GM18508 (cell line): ENCODE results near the gene KLK8.
"Not testable (repeated sequence)": the region's sequence is repeated elsewhere in the genome, so short reads cannot be mapped to it uniquely, and the experiment has no call there.

ENCODE experiments used
- ATAC-seq: cut with Tn5 transposase; IDR thresholded peaks from one replicate; pipeline ENCODE4 v1.9.1; 2021; ENCODE audit warnings: moderate number of reproducible peaks; ENCODE audit not compliant: insufficient read depth, unreplicated experiment

KLK8 gene

GRCh38 chr19:50984416-50984815, 17.0 kb downstream of the KLK8 start:
- ATAC-seq, result not testable (repeated sequence)

GRCh38 chr19:50983625-50984292, 17.6 kb downstream of the KLK8 start, which contains the start of gene KLK7:
Gene KLK7, minus strand, starts transcription at chr19:50983917. Its CDS starts 1,518 bp downstream, at chr19:50982399.
- ATAC-seq, result no peak

- ATAC-seq, result no peak
Measured at GRCh38 chr19:50982186-50982585, 19.2 kb downstream of the KLK8 start.

GRCh38 chr19:50981587-50982146, 19.7 kb downstream of the KLK8 start:
- no peak for ATAC-seq

- ATAC-seq, result no peak
Measured at GRCh38 chr19:50980208-50980607, 21.2 kb downstream of the KLK8 start.

- ATAC-seq, result no peak
Measured at GRCh38 chr19:50979758-50980157, 21.6 kb downstream of the KLK8 start.

- ATAC-seq, result no peak
Measured at GRCh38 chr19:50978772-50979390, 22.5 kb downstream of the KLK8 start.

GRCh38 chr19:50977626-50978025, 23.8 kb downstream of the KLK8 start:
- ATAC-seq, result no peak

- ATAC-seq, result no peak
Measured at GRCh38 chr19:50975766-50976165, 25.6 kb downstream of the KLK8 start.

- no peak for ATAC-seq
Measured at GRCh38 chr19:50974702-50975556, 26.5 kb downstream of the KLK8 start.

- no peak for ATAC-seq
Measured at GRCh38 chr19:50972795-50973376, 28.5 kb downstream of the KLK8 start.

- ATAC-seq, result not testable (repeated sequence)
Measured at GRCh38 chr19:50969810-50970209, 31.6 kb downstream of the KLK8 start.

GRCh38 chr19:50969413-50969760, 32.0 kb downstream of the KLK8 start, which contains the start of gene KLK6:
Gene KLK6, minus strand, starts transcription at chr19:50969591. Its CDS starts 1,487 bp downstream, at chr19:50968104.
- no peak for ATAC-seq

GRCh38 chr19:50968716-50969412, 32.5 kb downstream of the KLK8 start:
- no peak for ATAC-seq

GRCh38 chr19:50967929-50968715, 33.3 kb downstream of the KLK8 start:
- ATAC-seq, result no peak

- no peak for ATAC-seq
Measured at GRCh38 chr19:50964266-50964665, 37.1 kb downstream of the KLK8 start.

- ATAC-seq, result no peak
Measured at GRCh38 chr19:50963381-50963780, 38.0 kb downstream of the KLK8 start.

- ATAC-seq, result no peak
Measured at GRCh38 chr19:50962245-50962644, 39.2 kb downstream of the KLK8 start.
